ENCODE results near the gene GRIK1. TPM values are rescaled to one million over a fixed set of nuclear protein-coding genes. Genes with fewer than 3 reads are reported as not detected.

Gene GRIK1
- total RNA-seq, 1 experiment from 2014 or later = 0.09 TPM

DNA sequence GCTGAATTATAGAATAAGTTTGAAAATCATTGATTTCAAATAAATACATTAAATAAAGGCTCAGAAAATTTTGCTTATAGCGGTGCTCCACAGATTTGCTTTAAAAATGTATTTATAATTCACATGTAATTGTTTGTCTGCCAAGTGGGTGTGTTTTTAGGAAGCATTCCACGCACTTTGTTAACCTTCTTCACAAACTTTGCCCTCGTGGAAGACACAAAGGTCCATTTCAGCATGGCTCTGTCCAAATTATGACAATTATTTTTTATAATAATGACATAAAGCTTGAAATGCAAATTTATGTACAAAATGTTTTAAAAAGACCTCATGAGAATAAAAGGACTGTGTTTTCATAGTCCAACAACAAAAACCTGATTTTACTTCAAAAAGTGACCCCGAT, 146.1 kb downstream of the GRIK1 start:
- Mint-ChIP-seq H3K27ac (no peak overlapping the region), H3K4me3 (no peak overlapping the region), H3K9me3 (no peaks in the 10 kb centered on the region), H3K27me3 (ENCODE audit: low read depth) (no peaks in the 10 kb centered on the region), H3K36me3 (no peaks in the 10 kb centered on the region), H3K4me1 (peaks cover 25% of the 10 kb centered on the region)
- POLR2A ChIA-PET = interaction anchor here (0.7 kb wide), 1 partner anchor 552 kb away, joined by 8 read pairs; no protein-coding TSS in a partner anchor
- ATAC-seq (no peak), DNase-seq (ENCODE audit: low spot score) (no peak)
- TF ChIP-seq ERG (CRISPR knock-in tag; IDR thresholded peaks at IDR 0.05) (no peak), ZNF232 (CRISPR knock-in tag; IDR thresholded peaks at IDR 0.05) (no peak), HMGA2 (CRISPR knock-in tag; IDR thresholded peaks at IDR 0.05) (no peak), MXD4 (CRISPR knock-in tag; IDR thresholded peaks at IDR 0.05; ENCODE audit: borderline replicate concordance) (no peak), GTF2I (CRISPR knock-in tag; conservative IDR thresholded peaks at IDR 0.05) (no peak), ATF6 (CRISPR knock-in tag; IDR thresholded peaks at IDR 0.05) (no peak), RELA (CRISPR knock-in tag; IDR thresholded peaks at IDR 0.05; ENCODE audit: borderline replicate concordance) (no peak), SP1 (CRISPR knock-in tag; conservative IDR thresholded peaks at IDR 0.05) (no peak), ARID4B (CRISPR knock-in tag; IDR thresholded peaks at IDR 0.05; ENCODE audit: borderline replicate concordance) (no peak), SMAD4 (CRISPR knock-in tag; IDR thresholded peaks at IDR 0.05) (no peak)
- TF ChIP-seq, protein P1, sequence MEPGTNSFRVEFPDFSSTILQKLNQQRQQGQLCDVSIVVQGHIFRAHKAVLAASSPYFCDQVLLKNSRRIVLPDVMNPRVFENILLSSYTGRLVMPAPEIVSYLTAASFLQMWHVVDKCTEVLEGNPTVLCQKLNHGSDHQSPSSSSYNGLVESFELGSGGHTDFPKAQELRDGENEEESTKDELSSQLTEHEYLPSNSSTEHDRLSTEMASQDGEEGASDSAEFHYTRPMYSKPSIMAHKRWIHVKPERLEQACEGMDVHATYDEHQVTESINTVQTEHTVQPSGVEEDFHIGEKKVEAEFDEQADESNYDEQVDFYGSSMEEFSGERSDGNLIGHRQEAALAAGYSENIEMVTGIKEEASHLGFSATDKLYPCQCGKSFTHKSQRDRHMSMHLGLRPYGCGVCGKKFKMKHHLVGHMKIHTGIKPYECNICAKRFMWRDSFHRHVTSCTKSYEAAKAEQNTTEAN (CRISPR knock-in tag; IDR thresholded peaks at IDR 0.05) = no peak
- CTCF ChIA-PET = interaction anchor here (0.6 kb wide), 1 partner anchor 1048 kb away, joined by 3 read pairs; no protein-coding TSS in a partner anchor

GRCh38 chr21:29789393-29789792, 150.4 kb downstream of the GRIK1 start:
- ChIA-PET POLR2A (no interaction called here), CTCF (no interaction called here)
- Mint-ChIP-seq H3K9me3 (no peaks in the 10 kb centered on the region), H3K27me3 (ENCODE audit: low read depth) (no peaks in the 10 kb centered on the region; the same call in 1 of the 2 replicates), H3K4me1 (peaks cover 40% of the 10 kb centered on the region), H3K4me3 (no peak overlapping the region), H3K36me3 (no peaks in the 10 kb centered on the region), H3K27ac (no peak overlapping the region; the same call in 1 of the 2 replicates)
- ATAC-seq = no peak
- TF ChIP-seq GABPB1 (CRISPR knock-in tag; IDR thresholded peaks at IDR 0.05) = no peak
- TF ChIP-seq NR1H2 (CRISPR knock-in tag; IDR thresholded peaks at IDR 0.05) = no peak
- TF ChIP-seq HMGA2 (CRISPR knock-in tag; IDR thresholded peaks at IDR 0.05) = no peak
- TF ChIP-seq, protein P2, sequence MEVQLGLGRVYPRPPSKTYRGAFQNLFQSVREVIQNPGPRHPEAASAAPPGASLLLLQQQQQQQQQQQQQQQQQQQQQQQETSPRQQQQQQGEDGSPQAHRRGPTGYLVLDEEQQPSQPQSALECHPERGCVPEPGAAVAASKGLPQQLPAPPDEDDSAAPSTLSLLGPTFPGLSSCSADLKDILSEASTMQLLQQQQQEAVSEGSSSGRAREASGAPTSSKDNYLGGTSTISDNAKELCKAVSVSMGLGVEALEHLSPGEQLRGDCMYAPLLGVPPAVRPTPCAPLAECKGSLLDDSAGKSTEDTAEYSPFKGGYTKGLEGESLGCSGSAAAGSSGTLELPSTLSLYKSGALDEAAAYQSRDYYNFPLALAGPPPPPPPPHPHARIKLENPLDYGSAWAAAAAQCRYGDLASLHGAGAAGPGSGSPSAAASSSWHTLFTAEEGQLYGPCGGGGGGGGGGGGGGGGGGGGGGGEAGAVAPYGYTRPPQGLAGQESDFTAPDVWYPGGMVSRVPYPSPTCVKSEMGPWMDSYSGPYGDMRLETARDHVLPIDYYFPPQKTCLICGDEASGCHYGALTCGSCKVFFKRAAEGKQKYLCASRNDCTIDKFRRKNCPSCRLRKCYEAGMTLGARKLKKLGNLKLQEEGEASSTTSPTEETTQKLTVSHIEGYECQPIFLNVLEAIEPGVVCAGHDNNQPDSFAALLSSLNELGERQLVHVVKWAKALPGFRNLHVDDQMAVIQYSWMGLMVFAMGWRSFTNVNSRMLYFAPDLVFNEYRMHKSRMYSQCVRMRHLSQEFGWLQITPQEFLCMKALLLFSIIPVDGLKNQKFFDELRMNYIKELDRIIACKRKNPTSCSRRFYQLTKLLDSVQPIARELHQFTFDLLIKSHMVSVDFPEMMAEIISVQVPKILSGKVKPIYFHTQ (CRISPR knock-in tag; IDR thresholded peaks at IDR 0.05) = no peak
- no peak for TF ChIP-seq ZNF232 (CRISPR knock-in tag; IDR thresholded peaks at IDR 0.05)
- TF ChIP-seq ARID4B (CRISPR knock-in tag; IDR thresholded peaks at IDR 0.05; ENCODE audit: borderline replicate concordance) = no peak
- no peak for TF ChIP-seq JUN (CRISPR knock-in tag; IDR thresholded peaks at IDR 0.05)
- TF ChIP-seq ZBTB21 (CRISPR knock-in tag; IDR thresholded peaks at IDR 0.05; ENCODE audit: borderline replicate concordance) = no peak
- no peak for TF ChIP-seq SP1 (CRISPR knock-in tag; conservative IDR thresholded peaks at IDR 0.05)
- TF ChIP-seq E2F4 (CRISPR knock-in tag; IDR thresholded peaks at IDR 0.05; ENCODE audit: borderline replicate concordance, low read depth) = no peak
- no peak for DNase-seq (ENCODE audit: low spot score)
